Ishikawa (cell line): ENCODE data around the gene HHAT.

Experiments used
- CEBPB ChIP-seq: IDR thresholded peaks from 2 replicates; pipeline ENCODE4 v1.6.1; 2012
- CREB1 ChIP-seq: IDR thresholded peaks from 2 replicates; pipeline ENCODE4 v1.6.1; 2012; ENCODE audit warnings: low read depth
- EGR1 ChIP-seq: IDR thresholded peaks from 2 replicates; pipeline ENCODE4 v1.6.1; 2012
- EP300 ChIP-seq: IDR thresholded peaks from 2 replicates; pipeline ENCODE4 v1.6.1; 2012; ENCODE audit warnings: borderline replicate concordance
- FOXM1 ChIP-seq: IDR thresholded peaks from 2 replicates; pipeline ENCODE4 v1.6.1; 2012; ENCODE audit warnings: low read depth, borderline replicate concordance
- MAX ChIP-seq: IDR thresholded peaks from 2 replicates; pipeline ENCODE4 v1.6.1; 2012
- NFIC ChIP-seq: IDR thresholded peaks from 2 replicates; pipeline ENCODE4 v1.6.1; 2012
- RAD21 ChIP-seq: IDR thresholded peaks from 2 replicates; pipeline ENCODE4 v1.6.1; 2012; ENCODE audit warnings: low read depth
- TAF1 ChIP-seq: IDR thresholded peaks from 2 replicates; pipeline ENCODE4 v1.6.1; 2012; ENCODE audit warnings: low read depth, mild to moderate bottlenecking
- TCF12 ChIP-seq: IDR thresholded peaks from 2 replicates; pipeline ENCODE4 v1.6.1; 2012; ENCODE audit warnings: low read depth
- TEAD4 ChIP-seq: IDR thresholded peaks from 2 replicates; pipeline ENCODE4 v1.6.1; 2012
- USF1 ChIP-seq: IDR thresholded peaks from 2 replicates; pipeline ENCODE4 v1.6.1; 2012
- YY1 ChIP-seq: IDR thresholded peaks from 2 replicates; pipeline ENCODE4 v1.6.1; 2012; ENCODE audit warnings: low read depth
- ZBTB7A ChIP-seq: IDR thresholded peaks from 2 replicates; pipeline ENCODE4 v1.6.1; 2012; ENCODE audit warnings: low read depth
- TF ChIP-seq, protein P1 (sequence below): IDR thresholded peaks from 2 replicates; pipeline ENCODE4 v1.6.1; 2012; ENCODE audit warnings: low read depth, mild to moderate bottlenecking

HHAT gene

GRCh38 chr1:210605099-210605498 lies 276.4 kb downstream of the HHAT start:
- TF ChIP-seq NFIC, result no peak
- no peak for TF ChIP-seq TAF1
- no peak for TF ChIP-seq TEAD4
- no peak for TF ChIP-seq FOXM1
- TF ChIP-seq CREB1, result no peak
- TF ChIP-seq RAD21, result no peak
- TF ChIP-seq, protein P1, sequence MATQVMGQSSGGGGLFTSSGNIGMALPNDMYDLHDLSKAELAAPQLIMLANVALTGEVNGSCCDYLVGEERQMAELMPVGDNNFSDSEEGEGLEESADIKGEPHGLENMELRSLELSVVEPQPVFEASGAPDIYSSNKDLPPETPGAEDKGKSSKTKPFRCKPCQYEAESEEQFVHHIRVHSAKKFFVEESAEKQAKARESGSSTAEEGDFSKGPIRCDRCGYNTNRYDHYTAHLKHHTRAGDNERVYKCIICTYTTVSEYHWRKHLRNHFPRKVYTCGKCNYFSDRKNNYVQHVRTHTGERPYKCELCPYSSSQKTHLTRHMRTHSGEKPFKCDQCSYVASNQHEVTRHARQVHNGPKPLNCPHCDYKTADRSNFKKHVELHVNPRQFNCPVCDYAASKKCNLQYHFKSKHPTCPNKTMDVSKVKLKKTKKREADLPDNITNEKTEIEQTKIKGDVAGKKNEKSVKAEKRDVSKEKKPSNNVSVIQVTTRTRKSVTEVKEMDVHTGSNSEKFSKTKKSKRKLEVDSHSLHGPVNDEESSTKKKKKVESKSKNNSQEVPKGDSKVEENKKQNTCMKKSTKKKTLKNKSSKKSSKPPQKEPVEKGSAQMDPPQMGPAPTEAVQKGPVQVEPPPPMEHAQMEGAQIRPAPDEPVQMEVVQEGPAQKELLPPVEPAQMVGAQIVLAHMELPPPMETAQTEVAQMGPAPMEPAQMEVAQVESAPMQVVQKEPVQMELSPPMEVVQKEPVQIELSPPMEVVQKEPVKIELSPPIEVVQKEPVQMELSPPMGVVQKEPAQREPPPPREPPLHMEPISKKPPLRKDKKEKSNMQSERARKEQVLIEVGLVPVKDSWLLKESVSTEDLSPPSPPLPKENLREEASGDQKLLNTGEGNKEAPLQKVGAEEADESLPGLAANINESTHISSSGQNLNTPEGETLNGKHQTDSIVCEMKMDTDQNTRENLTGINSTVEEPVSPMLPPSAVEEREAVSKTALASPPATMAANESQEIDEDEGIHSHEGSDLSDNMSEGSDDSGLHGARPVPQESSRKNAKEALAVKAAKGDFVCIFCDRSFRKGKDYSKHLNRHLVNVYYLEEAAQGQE, result no peak
- TF ChIP-seq CEBPB, result no peak
- TF ChIP-seq EGR1, result no peak
- no peak for TF ChIP-seq ZBTB7A
- TF ChIP-seq YY1, result no peak
- no peak for TF ChIP-seq MAX
- no peak for TF ChIP-seq EP300
- TF ChIP-seq TCF12, result no peak
- TF ChIP-seq USF1, result no peak

DNA sequence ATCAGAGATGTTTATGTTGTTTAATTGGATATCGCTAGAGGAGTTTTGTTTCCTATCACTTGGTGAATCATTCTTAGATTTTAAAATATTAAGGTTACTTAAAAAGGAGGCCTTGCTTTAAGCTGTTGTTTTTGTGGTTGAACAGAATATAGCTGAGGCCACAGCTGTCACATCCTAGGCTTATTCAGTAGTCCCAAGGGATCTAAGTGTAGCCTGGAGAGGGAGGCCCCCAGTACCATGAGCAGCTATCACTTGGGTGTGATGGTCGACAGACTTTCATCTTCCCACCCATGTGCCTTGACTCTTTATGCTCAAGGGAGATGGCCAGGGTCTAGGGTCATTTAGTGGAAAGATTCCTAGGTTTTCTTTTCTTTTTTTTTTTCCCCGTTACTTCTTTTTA lies 278.7 kb downstream of the HHAT start:
- TF ChIP-seq MAX (no peak), TAF1 (no peak), FOXM1 (no peak), EGR1 (no peak), ZBTB7A (no peak), NFIC (no peak), TEAD4 (no peak), CEBPB (no peak), EP300 (no peak), TCF12 (no peak), CREB1 (no peak), YY1 (no peak), RAD21 (no peak)
- TF ChIP-seq, protein P1, result no peak

GRCh38 chr1:210608767-210609166 lies 280.1 kb downstream of the HHAT start:
- TF ChIP-seq TEAD4, result no peak
- no peak for TF ChIP-seq TAF1
- no peak for TF ChIP-seq MAX
- TF ChIP-seq FOXM1, result no peak
- TF ChIP-seq EGR1, result no peak
- no peak for TF ChIP-seq YY1
- TF ChIP-seq NFIC, result no peak
- no peak for TF ChIP-seq EP300
- TF ChIP-seq CEBPB, result no peak
- TF ChIP-seq CREB1, result no peak
- TF ChIP-seq TCF12, result no peak
- TF ChIP-seq ZBTB7A, result no peak
- TF ChIP-seq USF1, result no peak
- TF ChIP-seq, protein P1, result no peak

DNA sequence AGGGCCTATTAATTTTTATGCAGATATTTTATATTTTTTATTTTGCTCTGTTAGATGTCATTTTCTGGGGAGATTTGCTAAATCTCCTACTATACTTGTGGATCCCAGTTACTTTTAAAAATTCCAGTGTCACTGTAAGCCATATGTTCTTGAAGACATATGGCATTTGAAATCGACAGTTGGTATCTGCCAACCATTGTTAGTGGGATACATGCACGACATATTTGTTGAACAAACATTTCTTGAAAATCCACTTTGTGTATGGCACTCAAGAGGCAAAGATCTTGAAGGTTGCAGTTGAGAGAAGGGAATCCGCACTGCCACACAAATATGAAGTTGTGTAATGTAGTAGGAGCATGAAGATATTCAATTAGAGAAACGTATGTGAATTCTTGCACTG lies 287.7 kb downstream of the HHAT start:
- TF ChIP-seq YY1 (no peak), TCF12 (no peak), RAD21 (no peak), MAX (no peak), EGR1 (no peak), FOXM1 (no peak), TAF1 (no peak), ZBTB7A (no peak), NFIC (no peak), CREB1 (no peak), USF1 (no peak), CEBPB (no peak), TEAD4 (no peak), EP300 (no peak)
- TF ChIP-seq, protein P1, result no peak
